Prostate gland (tissue), 2 donors: ENCODE results near the gene KIF26B. TPM values are rescaled to one million over a fixed set of nuclear protein-coding genes. Genes with fewer than 3 reads are reported as not detected.

Source experiments
- DNase-seq: peaks from one replicate; pipeline ENCODE4 v3.0.0-alpha.2; 2019; ENCODE audit warnings: low spot score
- H3K27ac ChIP-seq, 2 donors: fragments of 200-600 bp; sonication (generic); 2 replicates each; pipeline ENCODE4 v1.5.1; 2017 to 2019
- H3K27me3 ChIP-seq: fragments of 200-600 bp; sonication (generic); replicated peaks from 2 replicates; pipeline ENCODE4 v1.5.1; 2019; ENCODE audit not compliant: insufficient read depth
- H3K36me3 ChIP-seq, 2 donors: fragments of 200-600 bp; sonication (generic); 1 replicate in 1 of 2; 2 replicates in 1 of 2; pipeline versions ENCODE4 v1.5.1 to v1.8.1; 2017 to 2019
- H3K4me1 ChIP-seq: fragments of 200-600 bp; sonication (generic); replicated peaks from 2 replicates; pipeline ENCODE4 v1.5.1; 2019
- H3K4me3 ChIP-seq, 2 donors: fragments of 200-600 bp; sonication (generic); 2 replicates each; pipeline ENCODE4 v1.5.1; 2017 to 2019
- H3K9me3 ChIP-seq: fragments of 200-600 bp; sonication (generic); 2 replicates; pipeline ENCODE4 v1.5.1; 2017
- CTCF ChIP-seq, 4 experiments: fragments of 200-600 bp in 2 of 4; fragments of 450-650 bp in 2 of 4; sonication (generic) in 2 of 4; IDR thresholded peaks; 1 replicate in 3 of 4; 2 replicates in 1 of 4; pipeline ENCODE4 v1.5.1; 2016 to 2019; ENCODE audit warnings: antibody characterized with exemption in 4 of 4, mild to moderate bottlenecking in 2 of 4, moderate library complexity in 2 of 4
- POLR2A ChIP-seq: fragments of 450-650 bp; IDR thresholded peaks from one replicate; pipeline ENCODE4 v1.6.1; 2016; ENCODE audit warnings: antibody characterized with exemption, mild to moderate bottlenecking
- POLR2AphosphoS5 ChIP-seq: sonication (generic); formaldehyde crosslinking; IDR thresholded peaks from one replicate; pipeline ENCODE4 v1.6.1; 2017; ENCODE audit warnings: antibody characterized with exemption
- WGBS: methylation state at CpG from one replicate; pipeline ENCODE4 v1.1.5; 2018; 5-methylcytosine and 5-hydroxymethylcytosine counted together
- intact Hi-C: fragments of 100-400 bp; cut with DNase I; formaldehyde crosslinking; loops from one replicate; pipeline ENCODE4 v1.14.2; 2022
- total RNA-seq, 2 donors: library from RNA; depleted of rRNA; stranded (reverse); fragments of >200 nt; gene quantifications; one replicate each; pipeline ENCODE4 v1.1.0, GENCODE V29; 2016

KIF26B gene
- total RNA-seq, 2 donors from 2014 or later: 3.3 to 3.8 TPM

- Histone ChIP-seq H3K27me3 (no peaks in the 10 kb centered on the region), H3K9me3 (no peaks in the 10 kb centered on the region), H3K4me1 (no peaks in the 10 kb centered on the region), H3K36me3 (no peaks in the 10 kb centered on the region), H3K27ac (no peak overlapping the region), H3K4me3 (no peak overlapping the region)
- TF ChIP-seq POLR2A (no peak), CTCF (IDR thresholded peaks at IDR 0.05) (no peak), POLR2AphosphoS5 (no peak)
- DNase-seq: no peak
- intact Hi-C loops: no loop called here
- WGBS: 74% methylated on average over 3 of the region's 3 CpGs
Observed at GRCh38 chr1:245277276-245277675, 122.5 kb downstream of the KIF26B start.

DNA sequence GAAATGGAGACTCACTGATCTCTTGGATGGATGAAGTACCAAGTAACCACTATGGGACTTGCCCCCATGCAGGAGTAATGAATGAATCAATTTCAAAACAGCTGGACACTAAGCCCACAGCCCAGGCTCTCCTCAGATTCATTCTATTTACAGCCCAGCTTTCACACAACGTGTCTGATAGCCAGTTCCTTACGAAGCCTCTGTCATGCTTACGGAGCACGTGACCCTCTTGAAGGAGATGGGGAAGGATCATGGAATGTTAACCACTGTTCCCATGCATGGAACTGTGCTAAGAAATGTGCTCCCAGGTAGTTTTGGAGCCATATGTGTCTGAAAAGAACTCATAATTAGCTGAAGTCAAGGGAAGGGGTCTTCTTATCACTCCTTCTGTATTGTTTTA, 124.1 kb downstream of the KIF26B start:
- Histone ChIP-seq H3K27me3 (no peaks in the 10 kb centered on the region), H3K9me3 (no peaks in the 10 kb centered on the region), H3K36me3 (no peaks in the 10 kb centered on the region), H3K4me1 (no peaks in the 10 kb centered on the region), H3K27ac (no peak overlapping the region), H3K4me3 (no peak overlapping the region)
- intact Hi-C loops: no loop called here
- TF ChIP-seq POLR2A (no peak), POLR2AphosphoS5 (no peak), CTCF (IDR thresholded peaks at IDR 0.05) (no peak)
- no peak for DNase-seq
- 86% methylated on average over 4 of the region's 4 CpGs for WGBS

- H3K4me3 ChIP-seq: no peak overlapping the region
- TF ChIP-seq CTCF (IDR thresholded peaks at IDR 0.05): no peak
- no peak for TF ChIP-seq POLR2A
- TF ChIP-seq POLR2AphosphoS5: no peak
- WGBS: 81% methylated on average over 4 of the region's 4 CpGs
- no peaks in the 10 kb centered on the region for H3K36me3 ChIP-seq
- no peak for DNase-seq
- no peaks in the 10 kb centered on the region for H3K27me3 ChIP-seq
- no peaks in the 10 kb centered on the region for H3K4me1 ChIP-seq
- intact Hi-C loops: no loop called here
- no peaks in the 10 kb centered on the region for H3K9me3 ChIP-seq
- H3K27ac ChIP-seq: no peak overlapping the region
Observed at GRCh38 chr1:245279346-245279745, 124.6 kb downstream of the KIF26B start.

DNA sequence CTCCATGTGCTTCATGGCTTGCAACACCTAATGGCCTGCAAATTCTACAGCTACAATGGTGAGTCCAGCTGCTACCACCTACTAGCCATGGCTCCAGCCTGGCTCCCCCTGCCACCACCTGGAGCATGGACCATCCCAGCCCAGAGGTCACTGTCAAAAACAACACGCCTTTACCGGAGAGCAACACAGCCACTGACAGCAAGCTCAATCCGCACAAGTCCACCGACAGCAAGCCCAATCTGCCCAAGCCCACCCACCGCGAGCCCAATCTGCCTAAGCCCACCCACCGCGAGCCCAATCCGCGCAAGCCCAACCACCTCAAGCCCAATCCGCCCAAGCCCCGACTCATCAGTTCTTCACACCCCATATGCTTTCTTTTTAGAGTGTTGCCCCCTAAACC, 128.2 kb downstream of the KIF26B start:
- DNase-seq: no peak
- H3K4me1 ChIP-seq: no peaks in the 10 kb centered on the region
- H3K27me3 ChIP-seq: no peaks in the 10 kb centered on the region
- 98% methylated on average over 12 of the region's 12 CpGs for WGBS
- no peaks in the 10 kb centered on the region for H3K9me3 ChIP-seq
- H3K36me3 ChIP-seq: no peaks in the 10 kb centered on the region
- H3K4me3 ChIP-seq: no peak overlapping the region
- H3K27ac ChIP-seq: no peak overlapping the region
- no peak for TF ChIP-seq POLR2A
- no peak for TF ChIP-seq POLR2AphosphoS5
- no peak for TF ChIP-seq CTCF (IDR thresholded peaks at IDR 0.05)
- intact Hi-C loops: no loop called here

DNA sequence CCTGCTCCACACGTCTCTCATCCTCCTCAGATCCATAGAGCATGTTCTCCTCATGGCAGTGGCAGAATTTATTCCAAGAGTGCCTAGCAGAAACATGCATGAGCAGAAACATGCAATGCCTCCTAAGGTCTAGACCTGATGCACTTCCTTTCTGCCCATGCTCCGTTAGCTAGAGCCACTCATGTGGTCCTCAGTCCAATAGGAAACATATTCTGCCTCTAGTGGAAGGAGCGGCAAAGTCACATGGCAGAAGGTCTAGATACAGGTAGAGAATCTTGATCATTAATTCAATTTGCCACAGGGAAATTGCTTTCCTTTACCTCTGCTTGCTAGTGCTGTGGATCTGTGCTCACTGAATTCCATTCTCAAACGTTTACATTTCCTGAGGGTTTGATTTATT, 130.4 kb downstream of the KIF26B start:
- no peaks in the 10 kb centered on the region for H3K9me3 ChIP-seq
- WGBS: 77% methylated on average over 4 of the region's 4 CpGs
- no peaks in the 10 kb centered on the region for H3K4me1 ChIP-seq
- H3K4me3 ChIP-seq: no peak overlapping the region
- H3K27me3 ChIP-seq: no peaks in the 10 kb centered on the region
- intact Hi-C loops: no loop called here
- H3K27ac ChIP-seq: no peak overlapping the region
- no peak for DNase-seq
- TF ChIP-seq CTCF (IDR thresholded peaks at IDR 0.05): no peak
- TF ChIP-seq POLR2A: no peak
- TF ChIP-seq POLR2AphosphoS5: no peak
- no peaks in the 10 kb centered on the region for H3K36me3 ChIP-seq
